ENCODE data around the gene FITM1. TPM values are rescaled to one million over a fixed set of nuclear protein-coding genes. Genes with fewer than 3 reads are reported as not detected.

The FITM1 gene
- total and polyA plus RNA-seq, 11 donors, result 43.3 to 276 (median 107) TPM

GRCh38 chr14:24106672-24107271 lies 23.7 kb upstream of the FITM1 start:
- no peak overlapping the region for H3K27ac ChIP-seq
- no peaks in the 10 kb centered on the region for H3K27me3 ChIP-seq
- no peak overlapping the region for H3K4me3 ChIP-seq
- H3K9me3 ChIP-seq, result no peaks in the 10 kb centered on the region
- intact Hi-C loops (cut with DNase I), result loop anchor here in 8 of 10 donors (2.0 to 5.0 kb wide), 5 partner anchors 36 to 94 kb away; partner anchors contain the start of genes EMC9 (in 1 of the 8) and IRF9 (in 1 of the 8)
- no peak for TF ChIP-seq POLR2A (IDR thresholded peaks at IDR 0.05)
- no peak for TF ChIP-seq CTCF (IDR thresholded peaks at IDR 0.05)
- 91 to 96% (median 92%) methylated on average over 4 of the region's 4 CpGs for WGBS, 4 donors
- peaks cover 0 to 25% (median 0%) of the 10 kb centered on the region in 9 donors for H3K36me3 ChIP-seq
- ATAC-seq, result no peak
- peaks cover 0 to 19% (median 6%) of the 10 kb centered on the region in 12 donors for H3K4me1 ChIP-seq
- no peak for DNase-seq

- intact Hi-C loops (cut with DNase I), result loop anchor here in 8 of 10 donors (2.0 to 5.0 kb wide), 6 partner anchors 34 to 96 kb away; partner anchors contain the start of genes EMC9 (in 1 of the 8) and IRF9 (in 1 of the 8)
- TF ChIP-seq POLR2A (IDR thresholded peaks at IDR 0.05) (no peak), CTCF (IDR thresholded peaks at IDR 0.05) (no peak)
- DNase-seq (no peak), ATAC-seq (no peak)
- Histone ChIP-seq H3K4me3 (no peak overlapping the region), H3K4me1 (peaks cover 0 to 22% (median 8%) of the 10 kb centered on the region in 12 donors), H3K9me3 (no peaks in the 10 kb centered on the region), H3K36me3 (peaks cover 0 to 11% (median 0%) of the 10 kb centered on the region in 9 donors), H3K27me3 (no peaks in the 10 kb centered on the region), H3K27ac (peak overlapping the region in 3 of 12 donors; percentile 7 to 63 (median 44))
- WGBS, 4 donors, result 41 to 51% (median 47%) methylated on average over 5 of the region's 5 CpGs
Observed at GRCh38 chr14:24108336-24108874, 22.1 kb upstream of the FITM1 start.

GRCh38 chr14:24110060-24110459 lies 20.4 kb upstream of the FITM1 start:
- no peak for DNase-seq
- no peak overlapping the region for H3K4me3 ChIP-seq
- no peaks in the 10 kb centered on the region for H3K27me3 ChIP-seq
- H3K9me3 ChIP-seq, result no peaks in the 10 kb centered on the region
- no peak for ATAC-seq
- 85 to 87% (median 86%) methylated on average over 9 of the region's 9 CpGs for WGBS, 4 donors
- peaks cover 0 to under 1% (median 0%) of the 10 kb centered on the region in 9 donors for H3K36me3 ChIP-seq
- peaks cover 0 to 24% (median 10%) of the 10 kb centered on the region in 12 donors for H3K4me1 ChIP-seq
- H3K27ac ChIP-seq, result no peak overlapping the region
- intact Hi-C loops (cut with DNase I), result loop anchor here in 1 of 10 donors (5.0 kb wide), 1 partner anchor 37 kb away; the partner anchor contains the start of genes PSME2 and RNF31
- no peak for TF ChIP-seq POLR2A (IDR thresholded peaks at IDR 0.05)
- TF ChIP-seq CTCF (IDR thresholded peaks at IDR 0.05), result no peak

GRCh38 chr14:24110523-24110922 lies 19.9 kb upstream of the FITM1 start:
- no peak for DNase-seq
- no peaks in the 10 kb centered on the region for H3K27me3 ChIP-seq
- 47 to 67% (median 57%) methylated on average over 1 of the region's 1 CpG for WGBS, 4 donors
- H3K9me3 ChIP-seq, result no peaks in the 10 kb centered on the region
- H3K4me1 ChIP-seq, result peaks cover 0 to 26% (median 12%) of the 10 kb centered on the region in 12 donors
- H3K36me3 ChIP-seq, result no peaks in the 10 kb centered on the region
- ATAC-seq, result no peak
- no peak overlapping the region for H3K4me3 ChIP-seq
- no peak overlapping the region for H3K27ac ChIP-seq
- TF ChIP-seq POLR2A (IDR thresholded peaks at IDR 0.05) (no peak), CTCF (IDR thresholded peaks at IDR 0.05) (no peak)
- intact Hi-C loops (cut with DNase I), result loop anchor here in 1 of 10 donors (5.0 kb wide), 1 partner anchor 37 kb away; the partner anchor contains the start of genes PSME2 and RNF31

All from heart left ventricle (tissue), 16 donors.